ENCODE results near the gene ARHGEF9. TPM values are rescaled to one million over a fixed set of nuclear protein-coding genes. Genes with fewer than 3 reads are reported as not detected.

The ARHGEF9 gene
- total RNA-seq, 1 donor from 2014 or later = 10.3 TPM

GRCh38 chrX:63708801-63709200 lies 76.2 kb downstream of the ARHGEF9 start:
- H3K36me3 ChIP-seq = peaks cover 0 to 11% of the 10 kb centered on the region in 2 donors
- H3K4me3 ChIP-seq = no peak overlapping the region
- DNase-seq (ENCODE audit: extremely low spot score in 2 of 2) = no peak
- H3K4me1 ChIP-seq = no peaks in the 10 kb centered on the region
- intact Hi-C loops (cut with DNase I) = no loop called here
- TF ChIP-seq POLR2AphosphoS5 (IDR thresholded peaks at IDR 0.05; ENCODE audit: insufficient read depth in 1 of 2, low read depth in 1 of 2) (no peak), POLR2A (IDR thresholded peaks at IDR 0.05) (no peak)
- H3K27me3 ChIP-seq = no peaks in the 10 kb centered on the region
- H3K27ac ChIP-seq = no peak overlapping the region
- no peaks in the 10 kb centered on the region for H3K9me3 ChIP-seq

GRCh38 chrX:63702556-63702955 lies 82.5 kb downstream of the ARHGEF9 start:
- H3K4me3 ChIP-seq = no peak overlapping the region
- no peak for DNase-seq (ENCODE audit: extremely low spot score in 2 of 2)
- no peaks in the 10 kb centered on the region for H3K9me3 ChIP-seq
- H3K36me3 ChIP-seq = peaks cover 0 to 13% of the 10 kb centered on the region in 2 donors
- H3K27me3 ChIP-seq = no peaks in the 10 kb centered on the region
- H3K27ac ChIP-seq = no peak overlapping the region
- intact Hi-C loops (cut with DNase I) = no loop called here
- no peak for TF ChIP-seq CTCF (IDR thresholded peaks at IDR 0.05)
- TF ChIP-seq POLR2AphosphoS5 (IDR thresholded peaks at IDR 0.05; ENCODE audit: insufficient read depth in 1 of 2, low read depth in 1 of 2) = no peak
- no peak for TF ChIP-seq POLR2A (IDR thresholded peaks at IDR 0.05)
- no peaks in the 10 kb centered on the region for H3K4me1 ChIP-seq

- intact Hi-C loops (cut with DNase I) = no loop called here
- Histone ChIP-seq H3K4me1 (no peaks in the 10 kb centered on the region), H3K36me3 (no peaks in the 10 kb centered on the region), H3K9me3 (peaks cover 4% of the 10 kb centered on the region), H3K4me3 (no peak overlapping the region), H3K27me3 (no peaks in the 10 kb centered on the region), H3K27ac (no peak overlapping the region)
- no peak for DNase-seq (ENCODE audit: extremely low spot score in 2 of 2)
- TF ChIP-seq CTCF (IDR thresholded peaks at IDR 0.05) (no peak), POLR2A (IDR thresholded peaks at IDR 0.05) (no peak), POLR2AphosphoS5 (IDR thresholded peaks at IDR 0.05; ENCODE audit: insufficient read depth in 1 of 2, low read depth in 1 of 2) (no peak)
Measured at GRCh38 chrX:63686878-63687714, 97.9 kb downstream of the ARHGEF9 start.

- H3K4me3 ChIP-seq = no peak overlapping the region
- H3K4me1 ChIP-seq = no peaks in the 10 kb centered on the region
- intact Hi-C loops (cut with DNase I) = no loop called here
- no peak for DNase-seq (ENCODE audit: extremely low spot score in 2 of 2)
- no peaks in the 10 kb centered on the region for H3K27me3 ChIP-seq
- H3K27ac ChIP-seq = no peak overlapping the region
- H3K36me3 ChIP-seq = no peaks in the 10 kb centered on the region
- no peaks in the 10 kb centered on the region for H3K9me3 ChIP-seq
- TF ChIP-seq POLR2A (IDR thresholded peaks at IDR 0.05) (no peak), POLR2AphosphoS5 (IDR thresholded peaks at IDR 0.05; ENCODE audit: insufficient read depth in 1 of 2, low read depth in 1 of 2) (no peak), CTCF (IDR thresholded peaks at IDR 0.05) (no peak)
Measured at GRCh38 chrX:63680423-63680822, 104.6 kb downstream of the ARHGEF9 start.

GRCh38 chrX:63679432-63679831 lies 105.6 kb downstream of the ARHGEF9 start:
- no peaks in the 10 kb centered on the region for H3K36me3 ChIP-seq
- intact Hi-C loops (cut with DNase I) = no loop called here
- DNase-seq (ENCODE audit: extremely low spot score in 2 of 2) = no peak
- H3K27ac ChIP-seq = no peak overlapping the region
- no peaks in the 10 kb centered on the region for H3K27me3 ChIP-seq
- TF ChIP-seq CTCF (IDR thresholded peaks at IDR 0.05) (no peak), POLR2A (IDR thresholded peaks at IDR 0.05) (no peak), POLR2AphosphoS5 (IDR thresholded peaks at IDR 0.05; ENCODE audit: insufficient read depth in 1 of 2, low read depth in 1 of 2) (no peak)
- H3K9me3 ChIP-seq = no peaks in the 10 kb centered on the region
- H3K4me1 ChIP-seq = no peaks in the 10 kb centered on the region
- H3K4me3 ChIP-seq = no peak overlapping the region

All from vagina (tissue), 2 donors.